H1 (cell line): ENCODE results near the gene SRSF2. TPM values are rescaled to one million over a fixed set of nuclear protein-coding genes. Genes with fewer than 3 reads are reported as not detected.

Experiments
- polyA plus RNA-seq, 7 experiments: library from polyadenylated mRNA; depleted of rRNA in 3 of 7; stranded (reverse) in 5 of 7; unstranded in 2 of 7; fragments of >200 nt in 5 of 7; fragments of 200-250 nt in 2 of 7; gene quantifications; 1 replicate in 5 of 7; 2 replicates in 1 of 7; 4 replicates in 1 of 7; pipeline versions ENCODE4 v1.2.1 to v1.2.3, GENCODE V29; 2011 to 2013; ENCODE audit warnings: missing spikeins in 2 of 7, mixed read lengths in 2 of 7
- total RNA-seq: library from RNA; stranded (reverse); fragmentation: NEBNext Ultra II Directional; extraction: Animal tissue kit (Norgen Biotek cat#: 25700); gene quantifications from 2 replicates; pipeline ENCODE4 v1.2.1, GENCODE V29; 2021
- TF ChIP-seq, protein P1 (sequence below): fragments of 300-600 bp; sonication (generic); IDR thresholded peaks from 2 replicates; pipeline ENCODE4 v1.7.1; 2012; ENCODE audit warnings: low read length, moderate library complexity, mild to moderate bottlenecking, inconsistent platforms; ENCODE audit not compliant: insufficient replicate concordance

SRSF2 gene
- total and polyA plus RNA-seq, 2 of the 8 experiments (the other 6 are each of a cell fraction or from before 2014, with no cell fraction given) = 397 to 401 TPM

GRCh38 chr17:76732734-76733617, 4.2 kb downstream of the SRSF2 start (continued):
- TF ChIP-seq, protein P1, sequence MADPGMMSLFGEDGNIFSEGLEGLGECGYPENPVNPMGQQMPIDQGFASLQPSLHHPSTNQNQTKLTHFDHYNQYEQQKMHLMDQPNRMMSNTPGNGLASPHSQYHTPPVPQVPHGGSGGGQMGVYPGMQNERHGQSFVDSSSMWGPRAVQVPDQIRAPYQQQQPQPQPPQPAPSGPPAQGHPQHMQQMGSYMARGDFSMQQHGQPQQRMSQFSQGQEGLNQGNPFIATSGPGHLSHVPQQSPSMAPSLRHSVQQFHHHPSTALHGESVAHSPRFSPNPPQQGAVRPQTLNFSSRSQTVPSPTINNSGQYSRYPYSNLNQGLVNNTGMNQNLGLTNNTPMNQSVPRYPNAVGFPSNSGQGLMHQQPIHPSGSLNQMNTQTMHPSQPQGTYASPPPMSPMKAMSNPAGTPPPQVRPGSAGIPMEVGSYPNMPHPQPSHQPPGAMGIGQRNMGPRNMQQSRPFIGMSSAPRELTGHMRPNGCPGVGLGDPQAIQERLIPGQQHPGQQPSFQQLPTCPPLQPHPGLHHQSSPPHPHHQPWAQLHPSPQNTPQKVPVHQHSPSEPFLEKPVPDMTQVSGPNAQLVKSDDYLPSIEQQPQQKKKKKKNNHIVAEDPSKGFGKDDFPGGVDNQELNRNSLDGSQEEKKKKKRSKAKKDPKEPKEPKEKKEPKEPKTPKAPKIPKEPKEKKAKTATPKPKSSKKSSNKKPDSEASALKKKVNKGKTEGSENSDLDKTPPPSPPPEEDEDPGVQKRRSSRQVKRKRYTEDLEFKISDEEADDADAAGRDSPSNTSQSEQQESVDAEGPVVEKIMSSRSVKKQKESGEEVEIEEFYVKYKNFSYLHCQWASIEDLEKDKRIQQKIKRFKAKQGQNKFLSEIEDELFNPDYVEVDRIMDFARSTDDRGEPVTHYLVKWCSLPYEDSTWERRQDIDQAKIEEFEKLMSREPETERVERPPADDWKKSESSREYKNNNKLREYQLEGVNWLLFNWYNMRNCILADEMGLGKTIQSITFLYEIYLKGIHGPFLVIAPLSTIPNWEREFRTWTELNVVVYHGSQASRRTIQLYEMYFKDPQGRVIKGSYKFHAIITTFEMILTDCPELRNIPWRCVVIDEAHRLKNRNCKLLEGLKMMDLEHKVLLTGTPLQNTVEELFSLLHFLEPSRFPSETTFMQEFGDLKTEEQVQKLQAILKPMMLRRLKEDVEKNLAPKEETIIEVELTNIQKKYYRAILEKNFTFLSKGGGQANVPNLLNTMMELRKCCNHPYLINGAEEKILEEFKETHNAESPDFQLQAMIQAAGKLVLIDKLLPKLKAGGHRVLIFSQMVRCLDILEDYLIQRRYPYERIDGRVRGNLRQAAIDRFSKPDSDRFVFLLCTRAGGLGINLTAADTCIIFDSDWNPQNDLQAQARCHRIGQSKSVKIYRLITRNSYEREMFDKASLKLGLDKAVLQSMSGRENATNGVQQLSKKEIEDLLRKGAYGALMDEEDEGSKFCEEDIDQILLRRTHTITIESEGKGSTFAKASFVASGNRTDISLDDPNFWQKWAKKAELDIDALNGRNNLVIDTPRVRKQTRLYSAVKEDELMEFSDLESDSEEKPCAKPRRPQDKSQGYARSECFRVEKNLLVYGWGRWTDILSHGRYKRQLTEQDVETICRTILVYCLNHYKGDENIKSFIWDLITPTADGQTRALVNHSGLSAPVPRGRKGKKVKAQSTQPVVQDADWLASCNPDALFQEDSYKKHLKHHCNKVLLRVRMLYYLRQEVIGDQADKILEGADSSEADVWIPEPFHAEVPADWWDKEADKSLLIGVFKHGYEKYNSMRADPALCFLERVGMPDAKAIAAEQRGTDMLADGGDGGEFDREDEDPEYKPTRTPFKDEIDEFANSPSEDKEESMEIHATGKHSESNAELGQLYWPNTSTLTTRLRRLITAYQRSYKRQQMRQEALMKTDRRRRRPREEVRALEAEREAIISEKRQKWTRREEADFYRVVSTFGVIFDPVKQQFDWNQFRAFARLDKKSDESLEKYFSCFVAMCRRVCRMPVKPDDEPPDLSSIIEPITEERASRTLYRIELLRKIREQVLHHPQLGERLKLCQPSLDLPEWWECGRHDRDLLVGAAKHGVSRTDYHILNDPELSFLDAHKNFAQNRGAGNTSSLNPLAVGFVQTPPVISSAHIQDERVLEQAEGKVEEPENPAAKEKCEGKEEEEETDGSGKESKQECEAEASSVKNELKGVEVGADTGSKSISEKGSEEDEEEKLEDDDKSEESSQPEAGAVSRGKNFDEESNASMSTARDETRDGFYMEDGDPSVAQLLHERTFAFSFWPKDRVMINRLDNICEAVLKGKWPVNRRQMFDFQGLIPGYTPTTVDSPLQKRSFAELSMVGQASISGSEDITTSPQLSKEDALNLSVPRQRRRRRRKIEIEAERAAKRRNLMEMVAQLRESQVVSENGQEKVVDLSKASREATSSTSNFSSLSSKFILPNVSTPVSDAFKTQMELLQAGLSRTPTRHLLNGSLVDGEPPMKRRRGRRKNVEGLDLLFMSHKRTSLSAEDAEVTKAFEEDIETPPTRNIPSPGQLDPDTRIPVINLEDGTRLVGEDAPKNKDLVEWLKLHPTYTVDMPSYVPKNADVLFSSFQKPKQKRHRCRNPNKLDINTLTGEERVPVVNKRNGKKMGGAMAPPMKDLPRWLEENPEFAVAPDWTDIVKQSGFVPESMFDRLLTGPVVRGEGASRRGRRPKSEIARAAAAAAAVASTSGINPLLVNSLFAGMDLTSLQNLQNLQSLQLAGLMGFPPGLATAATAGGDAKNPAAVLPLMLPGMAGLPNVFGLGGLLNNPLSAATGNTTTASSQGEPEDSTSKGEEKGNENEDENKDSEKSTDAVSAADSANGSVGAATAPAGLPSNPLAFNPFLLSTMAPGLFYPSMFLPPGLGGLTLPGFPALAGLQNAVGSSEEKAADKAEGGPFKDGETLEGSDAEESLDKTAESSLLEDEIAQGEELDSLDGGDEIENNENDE = peak; percentile 26
- TF ChIP-seq, all 59 proteins: peak for 3
